Activated CD4-positive, alpha-beta memory T cell treated with anti-CD3 and anti-CD28 coated beads, Interleukin-2, amount 10 ng/mL, durations not matched to agents 7 days and 5 days (primary cell): ENCODE results near the gene ZNF648. TPM values are rescaled to one million over a fixed set of nuclear protein-coding genes. Genes with fewer than 3 reads are reported as not detected.
"Not testable (repeated sequence)": the region's sequence is repeated elsewhere in the genome, so short reads cannot be mapped to it uniquely, and the experiment has no call there.

Experiments used
- CTCF ChIA-PET: fragments of 350-600 bp; sonication (Branson Sonifier 250); formaldehyde crosslinking; loops from one replicate; lab custom pipeline; 2021; ENCODE audit warnings: antibody characterized with exemption, inconsistent platforms; lab: Charles Lee
- POLR2A ChIA-PET: fragments of 350-600 bp; sonication (Branson Sonifier 250); formaldehyde crosslinking; loops from one replicate; lab custom pipeline; 2021; ENCODE audit warnings: antibody characterized with exemption; lab: Charles Lee
- DNase-seq: peaks from one replicate; pipeline ENCODE4 v3.0.0-alpha.2; 2020
- H3K27ac Mint-ChIP-seq: one replicate; pipeline ENCODE4 v1.8.0; 2021; ENCODE audit warnings: mild to moderate bottlenecking, mixed read lengths
- H3K27me3 Mint-ChIP-seq: one replicate; pipeline ENCODE4 v1.8.0; 2021; ENCODE audit warnings: mixed read lengths
- H3K36me3 Mint-ChIP-seq: one replicate; pipeline ENCODE4 v1.8.0; 2021; ENCODE audit warnings: low read depth, mixed read lengths
- H3K4me1 Mint-ChIP-seq: one replicate; pipeline ENCODE4 v1.8.0; 2021; ENCODE audit warnings: mixed read lengths
- H3K4me3 Mint-ChIP-seq: one replicate; pipeline ENCODE4 v1.8.0; 2021; ENCODE audit warnings: mild to moderate bottlenecking, mixed read lengths
- H3K9me3 Mint-ChIP-seq: one replicate; pipeline ENCODE4 v1.8.0; 2021; ENCODE audit warnings: mixed read lengths
- total RNA-seq, 2 experiments: library from RNA; stranded (reverse); gene quantifications; one replicate each; pipeline ENCODE4 v1.2.3, GENCODE V29; 2021

The ZNF648 gene
- total RNA-seq: not detected

DNA sequence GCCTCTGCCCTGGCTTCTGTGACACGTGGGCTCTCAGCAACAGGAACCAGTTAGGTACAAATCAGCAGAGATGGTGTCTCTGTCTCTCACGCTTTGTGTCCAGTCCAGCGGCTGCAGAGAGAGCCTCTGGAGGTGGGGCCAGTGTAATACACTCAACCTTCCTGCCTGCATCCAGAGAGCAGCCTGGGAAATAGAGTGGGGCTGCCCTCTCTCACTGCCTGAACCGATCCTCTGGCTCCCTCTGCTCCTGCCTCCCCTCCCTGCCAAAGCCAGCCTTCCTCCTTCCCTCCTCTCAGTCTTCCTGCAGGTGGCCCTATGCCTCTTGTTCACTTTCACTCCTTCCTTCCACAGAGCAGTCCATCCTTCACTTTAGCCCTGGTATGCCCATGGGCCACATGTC is at the start of gene ZNF648:
TSS of gene ZNF648 (minus strand) at position 119 of the 400 bp plus-strand sequence. CDS start 3,702 bp downstream, outside the sequence.
- Mint-ChIP-seq H3K27ac (no peak within 1 kb of the TSS), H3K4me1 (peaks cover under 1% of the 10 kb centered on the region), H3K36me3 (no peaks in the 10 kb centered on the region), H3K27me3 (peaks cover 53% of the 10 kb centered on the region), H3K9me3 (no peaks in the 10 kb centered on the region), H3K4me3 (no peak within 1 kb of the TSS)
- ChIA-PET POLR2A (no interaction called here), CTCF (no interaction called here)
- DNase-seq: no peak

- Mint-ChIP-seq H3K4me1 (no peaks in the 10 kb centered on the region), H3K4me3 (no peak overlapping the region), H3K27me3 (peaks cover 35% of the 10 kb centered on the region), H3K27ac (no peak overlapping the region), H3K9me3 (no peaks in the 10 kb centered on the region), H3K36me3 (no peaks in the 10 kb centered on the region)
- ChIA-PET CTCF (interaction anchor here (1.0 to 3.1 kb wide), 4 partner anchors 22 to 28 kb away, joined by 3 to 31 read pairs (median 12); no protein-coding TSS in a partner anchor), POLR2A (no interaction called here)
- no peak for DNase-seq
Measured at GRCh38 chr1:182110635-182111034, 49.1 kb upstream of the ZNF648 start.

DNA sequence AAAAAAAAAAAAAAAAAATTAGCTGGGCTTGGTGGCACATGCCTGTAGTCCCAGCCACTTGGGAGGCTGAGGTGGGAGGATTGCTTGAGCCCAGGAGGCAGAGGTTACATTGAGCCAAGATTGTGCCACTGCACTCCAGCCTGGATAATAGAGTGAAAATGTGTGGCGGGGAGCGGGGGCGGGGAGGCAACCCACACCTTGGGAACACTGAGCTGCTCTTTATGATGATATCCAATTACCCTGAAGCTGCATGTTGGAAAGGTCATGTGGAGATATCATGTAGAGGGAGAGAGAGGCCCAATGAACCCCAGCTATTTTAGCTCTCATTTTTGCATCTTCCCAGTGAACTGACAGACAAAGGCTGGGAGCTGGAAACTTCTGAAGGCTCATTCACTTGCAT is 48.3 kb upstream of the ZNF648 start:
- no peak for DNase-seq
- H3K4me1 Mint-ChIP-seq: no peaks in the 10 kb centered on the region
- ChIA-PET POLR2A (no interaction called here), CTCF (interaction anchor here (0.7 to 3.1 kb wide), 9 partner anchors 21 to 1651 kb away, joined by 3 to 31 read pairs (median 7); no protein-coding TSS in a partner anchor)
- peaks cover 37% of the 10 kb centered on the region for H3K27me3 Mint-ChIP-seq
- H3K27ac Mint-ChIP-seq: no peak overlapping the region
- no peaks in the 10 kb centered on the region for H3K9me3 Mint-ChIP-seq
- H3K4me3 Mint-ChIP-seq: no peak overlapping the region
- no peaks in the 10 kb centered on the region for H3K36me3 Mint-ChIP-seq

- ChIA-PET POLR2A (no interaction called here), CTCF (interaction anchor here (3.1 kb wide), 1 partner anchor 27 kb away, joined by 12 read pairs; no protein-coding TSS in a partner anchor)
- no peaks in the 10 kb centered on the region for H3K9me3 Mint-ChIP-seq
- no peaks in the 10 kb centered on the region for H3K36me3 Mint-ChIP-seq
- peaks cover 44% of the 10 kb centered on the region for H3K27me3 Mint-ChIP-seq
- no peak for DNase-seq
- no peak overlapping the region for H3K4me3 Mint-ChIP-seq
- H3K27ac Mint-ChIP-seq: no peak overlapping the region
- H3K4me1 Mint-ChIP-seq: no peaks in the 10 kb centered on the region
Measured at GRCh38 chr1:182107209-182107608, 45.7 kb upstream of the ZNF648 start.

DNA sequence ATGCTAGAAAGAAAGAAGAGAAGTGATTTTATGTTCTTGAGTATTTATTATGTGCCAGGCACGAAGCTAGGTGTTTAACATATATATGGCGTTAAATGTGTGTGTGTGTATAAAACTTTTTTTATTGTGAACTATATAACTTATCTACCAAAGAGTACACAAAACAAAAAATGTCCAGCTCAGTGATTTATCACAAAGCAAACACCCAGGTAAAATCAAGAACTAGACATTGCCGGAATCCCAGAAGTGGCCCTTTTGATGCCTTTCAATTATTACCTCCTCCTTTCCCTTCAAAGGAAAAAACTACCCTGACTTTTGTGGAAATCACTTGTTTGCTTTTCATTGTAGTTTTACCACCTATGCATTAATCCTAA is 40.5 kb upstream of the ZNF648 start:
- Mint-ChIP-seq H3K27ac (no peak overlapping the region), H3K9me3 (peaks cover 2% of the 10 kb centered on the region), H3K27me3 (peaks cover 57% of the 10 kb centered on the region), H3K4me1 (peaks cover 2% of the 10 kb centered on the region), H3K4me3 (no peak overlapping the region), H3K36me3 (peaks cover 3% of the 10 kb centered on the region)
- ChIA-PET POLR2A (no interaction called here), CTCF (no interaction called here)
- DNase-seq: no peak

DNA sequence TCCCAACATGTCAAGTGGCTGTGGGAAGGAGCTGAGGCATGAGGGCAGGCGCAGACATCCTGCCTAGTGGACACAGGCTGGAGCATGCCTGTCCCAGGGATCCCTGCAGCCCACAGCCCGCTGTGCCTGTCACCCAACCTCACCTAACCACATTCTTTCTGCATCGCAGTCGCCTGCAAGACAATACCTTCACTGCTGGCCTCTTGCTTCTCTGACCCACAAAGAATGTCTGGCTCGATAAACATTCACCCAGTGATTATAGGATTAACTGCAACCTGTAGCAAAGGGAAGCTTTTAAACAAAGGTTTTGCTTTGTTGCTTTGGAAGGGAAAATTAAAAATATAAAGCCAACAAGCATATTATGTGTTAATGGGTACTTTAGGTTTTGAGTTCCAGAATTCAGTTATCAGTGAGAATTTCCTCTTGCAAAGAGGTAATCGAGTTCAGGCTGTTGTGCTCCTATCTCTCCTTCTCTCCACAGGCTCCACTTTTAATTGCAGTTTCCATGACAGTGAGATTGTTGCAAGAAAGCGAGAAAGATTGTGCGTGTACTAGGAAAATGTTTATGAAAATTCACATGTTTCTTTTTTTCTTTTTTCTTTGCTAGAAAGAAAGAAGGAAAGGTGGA is 40.0 kb upstream of the ZNF648 start:
- Mint-ChIP-seq H3K27me3 (peaks cover 56% of the 10 kb centered on the region), H3K4me1 (peaks cover 4% of the 10 kb centered on the region), H3K27ac (no peak overlapping the region), H3K36me3 (peaks cover 3% of the 10 kb centered on the region), H3K4me3 (no peak overlapping the region), H3K9me3 (peaks cover 2% of the 10 kb centered on the region)
- CTCF ChIA-PET: no interaction called here
- POLR2A ChIA-PET: no interaction called here
- DNase-seq: no peak

- Mint-ChIP-seq H3K27me3 (peaks cover 52% of the 10 kb centered on the region), H3K27ac (no peak overlapping the region), H3K4me1 (peaks cover 4% of the 10 kb centered on the region), H3K4me3 (no peak overlapping the region), H3K9me3 (peaks cover 2% of the 10 kb centered on the region), H3K36me3 (peaks cover 3% of the 10 kb centered on the region)
- POLR2A ChIA-PET: no interaction called here
- no peak for DNase-seq
- CTCF ChIA-PET: no interaction called here
Measured at GRCh38 chr1:182098301-182098700, 36.8 kb upstream of the ZNF648 start.

DNA sequence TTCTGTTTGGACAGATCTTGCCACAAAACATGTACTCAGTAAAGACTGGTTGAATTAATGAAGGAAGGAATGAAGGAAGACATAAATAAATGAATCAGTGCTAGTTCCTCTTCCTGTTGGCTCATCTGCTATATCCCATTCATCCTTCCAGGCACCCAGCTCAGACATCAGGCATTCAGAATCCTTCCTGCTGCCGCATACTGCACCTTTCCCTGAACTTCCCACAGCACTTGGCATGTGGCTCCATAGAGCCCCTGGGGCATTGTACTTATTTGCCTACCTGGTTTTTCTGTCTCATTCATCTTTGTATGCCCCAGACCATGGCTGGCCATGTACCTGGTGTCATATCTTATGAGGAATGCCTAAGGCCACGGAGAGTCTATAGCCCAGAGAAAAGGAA is 34.4 kb upstream of the ZNF648 start:
- ChIA-PET CTCF (no interaction called here), POLR2A (no interaction called here)
- Mint-ChIP-seq H3K27ac (no peak overlapping the region), H3K4me3 (no peak overlapping the region), H3K9me3 (peaks cover 2% of the 10 kb centered on the region), H3K36me3 (peaks cover 3% of the 10 kb centered on the region), H3K4me1 (peaks cover 4% of the 10 kb centered on the region), H3K27me3 (peaks cover 38% of the 10 kb centered on the region)
- no peak for DNase-seq

- not testable (repeated sequence) for H3K4me3 Mint-ChIP-seq, H3K36me3 Mint-ChIP-seq, DNase-seq, H3K9me3 Mint-ChIP-seq, H3K27ac Mint-ChIP-seq
- peaks cover 11% of the 10 kb centered on the region for H3K4me1 Mint-ChIP-seq
- CTCF ChIA-PET: interaction anchor here (0.6 to 1.7 kb wide), 2 partner anchors 14 to 39 kb away, joined by 4 to 6 read pairs; no protein-coding TSS in a partner anchor
- POLR2A ChIA-PET: interaction anchor here (0.6 kb wide), 1 partner anchor 1123 kb away, joined by 4 read pairs; no protein-coding TSS in a partner anchor
- H3K27me3 Mint-ChIP-seq: peaks cover 30% of the 10 kb centered on the region
Measured at GRCh38 chr1:182094514-182095005, 33.0 kb upstream of the ZNF648 start.

DNA sequence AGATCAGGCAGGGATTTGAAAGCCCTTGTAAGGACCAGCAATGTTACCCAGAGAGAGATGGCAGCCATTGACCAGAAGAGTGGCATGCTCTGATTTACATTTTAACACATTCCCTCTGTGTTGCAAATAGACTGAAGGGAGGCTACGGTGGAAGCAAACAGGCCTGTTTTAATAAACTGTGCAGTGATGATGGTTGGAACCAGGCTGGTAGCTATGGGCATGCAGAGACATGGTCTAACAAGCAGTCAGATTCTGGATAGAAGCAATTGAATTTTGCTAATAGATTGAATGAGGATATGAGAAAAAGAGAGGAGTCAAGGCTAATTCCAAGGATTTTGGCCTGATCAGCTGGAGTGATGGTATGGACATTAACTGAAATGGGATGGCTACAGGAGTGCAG is 32.3 kb upstream of the ZNF648 start:
- H3K4me1 Mint-ChIP-seq: peaks cover 19% of the 10 kb centered on the region
- CTCF ChIA-PET: interaction anchor here (0.8 to 1.7 kb wide), 2 partner anchors 9 to 13 kb away, joined by 3 to 6 read pairs; no protein-coding TSS in a partner anchor

DNA sequence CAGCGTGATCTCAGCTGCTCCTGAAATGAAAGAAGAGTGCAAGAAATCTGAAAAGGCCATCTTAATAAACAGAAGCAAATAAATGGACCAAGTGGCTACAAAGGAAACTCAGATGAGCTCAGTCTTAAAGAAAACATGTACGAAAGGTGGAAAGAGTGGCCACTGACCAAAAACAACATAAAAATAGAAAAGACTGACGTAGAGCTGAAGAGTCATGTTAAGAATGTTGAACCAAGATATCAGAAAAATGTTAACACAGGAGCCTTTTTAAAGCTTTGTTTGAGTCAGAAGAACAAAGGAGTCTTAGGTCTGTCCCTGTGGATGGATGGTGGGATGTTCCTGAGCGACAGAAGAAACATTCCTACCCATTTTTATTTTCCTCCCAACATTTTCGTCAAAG is 30.8 kb upstream of the ZNF648 start:
- Mint-ChIP-seq H3K27ac (no peak overlapping the region), H3K9me3 (no peaks in the 10 kb centered on the region), H3K4me1 (peaks cover 32% of the 10 kb centered on the region), H3K27me3 (peaks cover 13% of the 10 kb centered on the region), H3K4me3 (no peak overlapping the region), H3K36me3 (no peaks in the 10 kb centered on the region)
- CTCF ChIA-PET: interaction anchor here (0.9 to 2.5 kb wide), 2 partner anchors 11 to 51 kb away, joined by 5 to 11 read pairs; no protein-coding TSS in a partner anchor
- POLR2A ChIA-PET: no interaction called here
- no peak for DNase-seq

More for the DNA sequence above, 32.3 kb upstream of the ZNF648 start:
- Mint-ChIP-seq H3K27me3 (peaks cover 24% of the 10 kb centered on the region), H3K36me3 (no peaks in the 10 kb centered on the region), H3K4me3 (no peak overlapping the region), H3K9me3 (no peaks in the 10 kb centered on the region), H3K27ac (no peak overlapping the region)
- no peak for DNase-seq
- POLR2A ChIA-PET: no interaction called here

GRCh38 chr1:182091083-182091482 is 29.6 kb upstream of the ZNF648 start:
- H3K4me3 Mint-ChIP-seq: no peak overlapping the region
- no peaks in the 10 kb centered on the region for H3K9me3 Mint-ChIP-seq
- CTCF ChIA-PET: interaction anchor here (1.2 to 2.5 kb wide), 2 partner anchors 10 to 304 kb away, joined by 3 to 11 read pairs; no protein-coding TSS in a partner anchor
- H3K36me3 Mint-ChIP-seq: no peaks in the 10 kb centered on the region
- H3K27me3 Mint-ChIP-seq: peaks cover 12% of the 10 kb centered on the region
- H3K4me1 Mint-ChIP-seq: peaks cover 42% of the 10 kb centered on the region
- no peak overlapping the region for H3K27ac Mint-ChIP-seq
- POLR2A ChIA-PET: no interaction called here
- no peak for DNase-seq

DNA sequence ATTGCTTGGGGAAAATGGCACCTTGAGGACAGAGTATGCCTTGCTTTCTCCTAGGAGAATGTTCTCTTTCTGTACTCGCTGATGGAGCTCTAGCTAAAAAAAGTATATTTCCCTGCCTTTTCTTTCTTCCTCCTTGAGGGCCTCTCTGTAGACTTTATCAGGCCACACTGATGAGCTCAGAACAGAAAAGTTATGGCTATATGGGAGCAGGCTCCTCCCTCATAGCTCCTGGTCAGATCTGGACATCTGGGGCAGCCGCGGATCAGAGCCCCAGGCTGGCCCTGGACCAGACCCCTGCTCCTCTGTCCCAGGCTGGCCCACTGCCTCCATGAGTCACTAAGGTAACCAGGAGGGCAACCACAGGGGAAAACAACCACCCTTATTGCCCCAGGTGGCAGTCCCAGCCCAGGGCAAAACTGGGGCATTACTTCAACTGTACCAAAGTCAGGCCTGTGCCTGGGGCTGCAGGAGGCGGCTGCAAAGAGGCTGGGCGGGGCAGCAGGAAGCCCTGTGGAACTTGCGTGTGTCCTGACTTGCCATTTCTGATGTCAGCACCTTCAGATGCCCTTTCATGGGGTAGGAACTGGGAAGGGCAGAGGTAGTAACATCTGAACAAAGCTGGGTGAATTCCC is 26.3 kb upstream of the ZNF648 start:
- no peaks in the 10 kb centered on the region for H3K27me3 Mint-ChIP-seq
- ChIA-PET CTCF (interaction anchor here (0.5 to 12.2 kb wide), 8 partner anchors 21 to 507 kb away, joined by 3 to 261 read pairs (median 3); partner anchors contain the start of gene GLUL), POLR2A (interaction anchor here (0.6 to 2.6 kb wide), 8 partner anchors 10 to 701 kb away, joined by 3 to 11 read pairs (median 4); partner anchors contain the start of gene GLUL)
- peak; percentile 54 for DNase-seq
- no peaks in the 10 kb centered on the region for H3K9me3 Mint-ChIP-seq
- H3K4me1 Mint-ChIP-seq: peaks cover 61% of the 10 kb centered on the region
- H3K36me3 Mint-ChIP-seq: no peaks in the 10 kb centered on the region
- peak overlapping the region; percentile 12 for H3K4me3 Mint-ChIP-seq
- H3K27ac Mint-ChIP-seq: peak overlapping the region; percentile 87
